ENCODE results near the gene TMPRSS2.

Gene TMPRSS2

DNA sequence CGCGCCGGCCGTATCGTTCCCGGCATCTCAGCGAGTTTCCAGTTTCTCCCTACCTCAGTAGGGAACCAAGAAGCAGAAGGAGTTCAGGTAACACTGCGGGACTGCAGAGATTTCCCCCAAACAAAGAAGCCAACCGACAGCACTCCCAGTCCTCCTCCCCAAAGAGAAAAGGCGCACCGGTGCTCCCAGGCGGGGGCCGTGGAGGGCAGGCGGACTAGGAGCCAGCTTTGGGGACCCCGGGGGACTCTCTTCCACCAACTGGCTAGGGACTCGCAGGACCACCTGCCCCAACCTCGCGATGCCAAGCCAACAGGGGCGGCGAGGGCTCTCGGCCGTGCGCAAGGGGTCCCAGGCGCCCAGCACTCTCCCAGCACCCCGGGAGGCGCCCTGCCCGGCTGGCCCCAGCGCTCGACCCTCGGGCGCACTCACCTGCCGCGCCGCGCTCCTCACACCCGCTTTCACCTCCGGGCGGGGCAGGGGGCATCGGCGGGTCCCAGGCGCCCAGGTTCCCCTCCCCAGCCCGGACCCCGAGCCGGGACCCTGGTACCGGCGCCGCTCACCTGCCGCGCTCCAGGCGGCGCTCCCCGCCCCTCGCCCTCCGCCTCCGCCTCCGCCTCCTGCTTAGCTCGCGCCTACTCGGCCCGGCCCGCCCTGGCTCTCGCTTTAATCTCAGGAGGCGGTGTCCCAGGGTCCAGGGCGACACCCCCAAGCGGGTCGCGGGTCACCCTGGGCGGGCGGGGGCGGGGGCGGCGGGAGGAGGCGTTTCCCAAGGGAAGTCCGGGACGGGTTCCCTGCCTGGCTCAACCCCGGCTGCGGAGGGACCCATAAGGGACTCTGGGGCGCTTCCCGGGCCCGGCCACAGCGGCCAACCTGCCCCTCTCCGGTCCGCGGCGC is at the start of gene TMPRSS2:
TMPRSS2 (minus strand) TSS at position 638 of the 894 bp plus-strand sequence. CDS start 10,025 bp downstream, outside the sequence.
- FAIRE-seq = no peak

DNA sequence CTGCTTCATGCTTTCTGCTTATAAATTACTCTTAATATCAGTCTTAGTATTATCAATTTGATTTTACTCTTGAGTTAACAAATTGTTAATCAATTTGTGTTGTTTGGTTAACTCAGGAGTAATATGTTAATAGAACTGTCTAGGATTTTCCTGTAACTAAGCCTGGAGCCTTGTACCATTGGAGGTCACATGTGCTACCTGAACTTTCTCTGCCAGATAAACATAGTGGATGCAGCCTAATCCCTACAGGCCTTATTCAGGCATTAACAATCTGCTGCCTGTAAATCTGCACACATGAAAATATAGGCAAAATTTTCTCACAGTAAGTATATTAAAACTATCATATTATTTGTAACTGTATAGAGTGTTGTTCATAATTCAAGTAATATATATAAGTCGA is 47.1 kb upstream of the TMPRSS2 start:
- no peak for FAIRE-seq

DNA sequence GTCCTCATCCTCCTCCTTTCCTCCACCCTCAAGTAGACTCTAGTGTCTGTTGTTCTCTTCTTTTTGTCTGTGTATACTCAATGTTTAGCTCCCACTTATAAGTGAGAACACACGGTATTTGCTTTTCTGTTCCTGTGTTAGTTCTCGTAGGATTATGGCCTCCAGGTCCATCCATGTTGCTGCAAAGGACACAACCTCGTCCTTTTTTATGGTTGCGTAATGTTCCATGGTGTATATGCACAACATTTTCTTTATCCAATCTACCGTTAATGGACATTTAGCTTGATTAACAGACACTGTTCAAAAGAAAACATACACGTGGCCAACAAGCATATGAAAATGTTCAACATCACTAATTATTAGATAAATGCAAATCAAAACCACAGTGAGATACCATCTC is 44.3 kb upstream of the TMPRSS2 start:
- no peak for FAIRE-seq

DNA sequence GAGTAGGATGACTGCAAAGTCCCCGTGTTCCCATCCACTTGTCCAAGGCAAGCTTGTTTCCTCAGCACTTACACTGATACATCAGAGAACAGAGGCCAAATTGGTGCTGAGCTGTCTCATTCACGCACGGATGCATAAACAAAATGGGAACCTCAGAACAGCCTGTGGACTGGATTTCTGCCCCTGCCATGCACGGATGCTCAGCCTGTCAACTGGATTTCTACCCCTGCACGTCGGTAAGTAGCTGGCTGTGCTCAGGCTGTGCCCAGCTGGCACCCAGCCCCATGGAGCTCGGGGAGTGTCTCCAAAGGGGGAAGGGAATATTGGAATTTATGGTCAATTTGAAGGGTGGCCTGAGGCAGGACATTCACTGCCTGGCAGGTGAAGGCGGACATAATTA is 40.8 kb upstream of the TMPRSS2 start:
- FAIRE-seq = no peak

DNA sequence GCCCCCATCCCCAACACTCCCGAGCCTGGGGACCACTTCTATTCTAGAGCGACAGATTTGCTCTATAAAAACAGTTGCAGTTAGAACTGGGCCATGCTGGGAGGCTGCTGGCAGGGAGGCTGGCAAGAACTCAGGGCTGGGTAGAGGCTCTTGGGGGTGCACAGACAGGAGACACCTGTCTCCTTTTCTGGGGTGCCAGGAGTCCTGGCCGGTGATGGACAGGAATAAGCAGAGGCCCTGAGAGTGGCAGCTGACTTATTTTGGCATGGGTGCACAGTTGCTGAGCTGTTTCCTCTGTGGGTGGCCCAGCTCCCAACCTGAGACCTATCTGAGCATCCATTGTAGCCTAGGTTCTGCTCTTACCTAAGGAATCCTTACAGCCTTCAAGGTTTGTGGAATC is 39.2 kb upstream of the TMPRSS2 start:
- FAIRE-seq = no peak

DNA sequence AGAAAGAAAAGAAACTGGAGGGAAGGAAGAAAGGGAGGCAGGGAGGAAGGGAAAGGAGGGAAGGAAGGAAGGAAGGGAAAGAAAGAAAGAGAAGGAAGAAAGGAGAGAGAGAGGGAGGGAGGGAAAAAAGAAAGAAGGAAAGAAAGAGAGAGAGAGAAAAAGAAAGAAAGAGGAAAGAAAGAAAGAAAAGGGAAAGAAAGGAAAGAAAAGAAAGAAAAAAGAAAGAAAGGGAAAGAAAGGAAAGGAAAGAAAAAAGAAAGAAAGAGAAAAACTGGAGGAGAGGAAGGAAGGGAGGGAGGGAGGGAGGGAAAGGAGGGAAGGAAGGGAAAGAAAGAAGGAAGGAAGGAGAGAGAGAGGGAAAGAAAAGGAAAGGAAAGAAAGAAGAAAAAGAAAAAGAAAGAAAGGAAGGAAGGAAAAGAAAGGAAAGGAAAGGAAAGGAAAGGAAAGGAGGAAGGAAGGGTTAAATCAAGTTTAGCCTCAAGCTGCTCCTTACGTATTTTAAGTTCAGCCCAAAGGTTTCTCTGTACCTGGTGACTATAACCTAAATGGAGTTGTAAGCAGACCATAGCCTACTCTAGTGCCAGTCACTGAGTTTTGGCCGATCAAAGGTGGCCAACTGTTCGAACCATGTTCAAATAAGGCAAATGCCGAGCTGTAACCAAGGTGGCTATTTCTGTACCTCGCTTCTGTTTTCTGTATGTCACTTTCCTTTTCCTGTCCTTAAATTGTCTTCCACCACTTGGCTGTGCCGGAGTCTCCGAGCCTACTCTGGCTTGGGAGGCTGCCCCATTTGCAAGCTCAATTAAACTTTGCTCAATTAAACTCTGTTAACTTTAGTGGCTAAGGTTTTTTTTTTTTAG is 37.8 kb upstream of the TMPRSS2 start:
- FAIRE-seq = no peak

DNA sequence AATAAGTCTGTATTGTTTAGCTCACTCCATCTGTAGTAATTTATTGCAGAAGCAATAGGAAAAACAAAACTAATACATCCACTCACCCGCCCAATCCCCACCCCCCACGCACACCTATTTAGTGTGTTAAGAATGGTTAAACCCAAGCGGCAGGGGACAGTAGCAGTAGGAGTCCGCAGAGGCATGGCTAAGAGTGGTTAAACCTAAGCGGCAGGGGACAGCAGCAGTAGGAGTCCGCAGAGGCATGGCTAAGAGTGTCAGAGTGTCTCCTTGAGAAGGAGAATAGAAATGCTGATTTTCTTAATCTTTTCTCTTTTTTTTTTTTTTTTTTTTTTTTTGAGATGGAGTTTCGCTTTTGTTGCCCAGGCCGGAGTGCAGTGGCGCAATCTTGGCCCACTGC is 34.8 kb upstream of the TMPRSS2 start:
- no peak for FAIRE-seq

DNA sequence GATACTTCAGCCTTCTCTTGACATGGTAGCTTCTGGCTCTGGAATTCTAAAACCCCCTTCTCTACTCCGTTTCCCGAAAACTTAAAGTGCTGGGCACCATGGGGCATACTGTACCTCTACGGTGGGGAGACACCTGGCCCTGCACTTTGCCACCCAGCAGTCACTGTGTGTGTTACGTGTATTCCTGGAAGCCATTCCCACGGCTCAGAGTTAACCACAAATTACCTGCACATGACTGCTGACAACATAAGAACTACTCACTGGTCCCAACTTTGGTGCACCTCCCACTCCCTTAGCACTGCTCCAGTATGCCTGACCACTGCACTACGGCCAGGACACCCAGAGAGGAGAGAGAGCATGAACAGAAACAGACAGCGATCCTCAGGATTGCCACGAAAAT is 29.4 kb upstream of the TMPRSS2 start:
- FAIRE-seq = no peak

DNA sequence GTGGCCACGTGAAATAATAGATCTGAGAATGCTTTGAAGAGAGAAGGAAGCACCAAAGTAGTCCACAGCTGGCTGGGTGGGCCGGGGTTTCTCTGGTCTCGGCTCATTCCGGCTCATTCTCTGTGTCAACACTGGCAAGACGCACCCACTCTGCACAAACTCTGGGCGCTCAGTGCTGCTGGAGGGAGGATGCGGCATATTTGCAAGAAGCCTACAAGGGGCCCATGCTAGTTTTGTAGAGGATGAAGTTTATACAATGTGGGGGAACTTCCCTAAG is 28.8 kb upstream of the TMPRSS2 start:
- FAIRE-seq = no peak

DNA sequence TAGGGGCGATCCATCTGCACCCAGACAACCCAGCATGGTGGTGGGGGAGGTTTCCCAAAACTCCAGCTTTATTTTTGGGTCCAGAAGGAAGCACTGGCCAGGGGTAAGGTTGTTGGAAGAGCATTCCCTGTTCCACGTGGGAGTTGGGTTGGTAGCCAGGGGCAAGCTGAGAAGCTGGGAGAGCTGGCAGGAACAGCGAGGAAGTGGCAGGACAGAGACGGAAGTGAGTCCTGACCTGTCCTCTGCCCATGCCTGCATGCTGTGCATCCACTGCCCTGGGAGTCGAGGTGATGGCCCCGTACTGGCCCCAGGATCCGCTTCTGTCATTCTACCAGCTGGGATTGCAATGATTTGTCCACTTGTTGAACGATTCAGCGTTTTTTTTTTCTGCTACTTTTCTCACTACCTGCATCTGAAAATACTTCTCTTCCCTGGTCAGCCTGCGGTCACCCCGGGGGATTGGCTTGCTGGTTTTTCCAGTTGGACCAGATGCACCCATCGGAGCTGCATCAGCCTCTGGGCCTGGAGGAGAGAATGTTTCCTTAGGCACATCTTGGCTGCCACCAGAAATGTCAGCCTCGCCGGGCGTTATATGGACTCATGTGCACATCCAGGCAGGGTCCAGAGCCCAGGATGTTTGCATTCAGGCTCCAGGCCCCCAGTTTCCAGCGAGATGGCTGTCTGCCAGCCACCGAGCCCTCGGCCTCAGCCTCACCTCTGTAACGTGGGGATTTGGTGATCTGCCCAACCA is 28.3 kb upstream of the TMPRSS2 start:
- FAIRE-seq = no peak

DNA sequence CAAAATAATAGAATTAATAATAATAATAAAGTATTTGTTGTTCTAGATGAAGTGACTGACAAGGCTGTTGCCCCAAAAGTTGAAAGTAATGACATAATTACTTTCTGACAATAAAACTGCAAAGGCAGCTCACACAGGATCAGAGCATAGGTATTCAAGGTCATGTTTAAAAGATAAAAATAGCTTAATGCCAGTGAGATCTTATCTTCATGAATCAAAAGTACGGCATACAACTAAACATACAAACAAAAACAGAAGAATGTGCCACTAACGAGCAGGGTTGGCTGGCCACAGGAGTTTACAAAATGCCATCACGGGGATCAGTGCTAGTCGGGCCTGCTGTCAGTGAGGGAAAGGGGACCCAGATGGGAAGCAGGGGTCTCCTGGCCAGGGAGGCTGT is 22.4 kb upstream of the TMPRSS2 start:
- FAIRE-seq = no peak

DNA sequence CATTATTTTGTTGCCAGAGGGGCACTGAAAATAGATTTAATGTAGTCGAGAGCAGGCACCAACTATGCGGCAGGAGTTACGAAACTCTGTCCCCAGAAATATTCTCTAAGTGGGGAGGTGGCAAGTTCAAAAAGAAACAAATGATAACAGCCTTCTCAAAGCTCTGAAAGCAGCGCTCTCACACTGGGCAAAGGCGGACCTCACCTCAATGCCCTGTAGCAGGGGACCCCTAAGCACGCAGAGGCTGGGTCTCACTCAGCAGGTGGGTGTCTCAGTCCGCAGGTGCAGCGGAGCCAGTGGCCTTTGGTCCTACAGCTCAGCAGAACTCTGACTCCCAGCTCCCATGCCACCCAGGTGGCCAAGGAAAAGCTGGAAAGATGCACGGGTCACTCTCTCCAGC is 21.8 kb upstream of the TMPRSS2 start:
- FAIRE-seq = no peak

DNA sequence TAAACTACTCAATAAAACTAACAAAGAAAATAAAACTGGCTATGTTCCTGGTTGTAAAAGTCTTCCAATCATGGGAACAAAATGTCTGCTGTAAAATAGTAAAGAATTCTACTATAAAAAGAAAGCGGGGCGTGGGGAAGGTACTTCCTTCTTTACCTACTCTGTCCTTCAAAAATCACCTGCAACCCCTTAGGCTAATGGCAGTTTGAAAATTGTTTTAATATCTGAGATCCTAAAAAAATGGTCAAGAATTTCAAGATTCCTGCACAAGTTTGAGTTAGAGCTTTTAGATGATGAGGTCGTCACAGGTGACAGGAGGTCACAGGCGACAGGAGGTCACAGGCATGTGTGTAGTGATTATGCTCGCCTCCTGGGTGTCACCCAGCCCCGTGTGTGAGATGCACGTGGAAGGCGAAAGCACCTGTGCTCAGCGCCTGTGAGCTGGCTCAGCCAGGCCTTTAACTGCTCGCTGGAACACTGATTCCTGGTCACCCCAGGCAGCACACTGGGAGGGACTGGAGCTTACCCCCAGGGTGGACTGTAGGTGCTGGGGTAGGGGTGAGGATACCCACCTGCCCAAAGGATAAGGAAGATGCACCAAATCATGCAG is 18.6 kb upstream of the TMPRSS2 start:
- FAIRE-seq = no peak

DNA sequence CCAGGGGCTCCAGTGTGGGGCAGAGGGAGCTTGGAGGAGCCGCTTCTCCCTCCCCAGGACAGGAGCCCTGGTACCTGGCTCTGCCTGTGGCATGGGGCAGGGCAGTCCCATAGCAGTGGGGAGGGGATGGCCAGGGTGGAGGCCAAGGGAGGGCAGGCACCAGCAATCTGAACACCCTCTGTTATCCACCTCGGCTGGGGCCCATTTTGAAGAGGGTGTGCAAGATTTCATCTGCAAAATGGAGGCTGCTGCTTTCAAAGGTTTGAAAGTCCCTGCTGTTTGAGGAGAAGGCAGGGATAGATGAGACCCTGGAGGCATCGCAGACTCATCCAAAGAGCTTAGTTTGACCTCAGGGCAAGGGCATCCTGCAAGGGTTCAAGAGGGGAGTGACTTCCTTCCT is 15.2 kb upstream of the TMPRSS2 start:
- FAIRE-seq = no peak

DNA sequence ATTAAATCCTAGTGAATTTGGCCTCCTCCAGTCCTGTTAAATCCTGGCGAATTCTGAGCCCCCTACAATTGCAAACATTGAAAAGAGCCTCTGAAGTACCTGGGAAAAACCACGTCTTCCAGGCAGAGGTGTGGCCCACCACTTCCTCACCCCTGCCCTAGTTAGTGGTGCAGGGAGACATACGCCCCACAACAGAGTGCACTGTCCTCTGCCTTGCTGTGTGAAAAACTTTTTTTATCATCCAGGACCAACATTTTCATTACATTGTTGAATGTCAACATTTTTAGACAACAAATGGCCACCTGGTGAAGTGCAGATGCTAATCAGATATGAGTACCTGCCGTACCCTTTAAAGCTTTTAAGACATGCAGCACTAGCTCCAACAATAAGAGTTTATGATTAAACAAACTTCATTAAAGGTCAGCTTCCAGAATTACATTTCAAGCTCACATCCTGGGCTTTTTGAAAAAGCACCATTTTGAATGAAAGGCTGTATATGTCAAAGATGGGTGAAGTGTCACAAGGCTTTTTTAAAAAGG is 13.6 kb upstream of the TMPRSS2 start:
- no peak for FAIRE-seq

DNA sequence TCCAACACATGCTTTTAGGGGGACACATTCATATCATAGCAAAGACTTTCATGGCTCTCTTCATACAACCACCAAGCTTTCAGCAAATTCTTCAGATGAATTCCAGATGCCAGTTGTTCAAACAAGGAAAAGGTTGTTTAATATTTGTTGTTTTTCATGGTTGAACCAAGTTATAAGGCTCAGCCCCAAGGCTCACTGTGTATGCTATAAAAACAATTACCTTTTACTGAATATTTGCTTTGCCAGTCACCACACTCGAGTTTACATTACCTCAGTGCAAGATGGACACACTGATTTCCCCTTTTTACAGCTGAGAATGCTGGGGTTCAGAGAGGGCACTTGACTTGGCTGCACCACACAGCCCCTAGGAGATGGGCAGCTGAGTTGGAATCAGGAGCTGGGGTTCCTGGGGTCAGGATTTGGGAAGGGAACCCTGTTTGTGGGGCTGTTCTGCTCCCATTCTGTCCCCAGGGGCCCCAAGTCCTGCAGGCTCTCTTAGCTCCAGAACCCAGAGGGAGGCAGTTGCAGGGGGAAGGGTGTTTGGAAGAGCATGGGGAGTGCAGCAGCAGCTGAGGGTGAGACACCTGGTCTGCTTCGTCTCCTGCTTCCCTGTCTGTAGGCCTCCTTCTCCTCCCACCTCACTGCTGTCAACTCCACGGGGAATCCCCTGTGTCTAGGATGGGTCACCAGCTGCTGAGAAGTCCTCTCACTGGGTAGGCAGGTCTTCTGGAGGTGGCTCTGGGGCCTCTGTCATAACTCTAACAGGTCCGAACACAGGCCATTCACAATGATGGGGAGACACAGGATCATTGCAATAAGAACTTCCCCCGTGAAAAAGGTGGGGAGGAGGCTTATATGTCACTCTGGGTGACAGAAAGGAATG is 12.8 kb upstream of the TMPRSS2 start:
- FAIRE-seq = no peak

DNA sequence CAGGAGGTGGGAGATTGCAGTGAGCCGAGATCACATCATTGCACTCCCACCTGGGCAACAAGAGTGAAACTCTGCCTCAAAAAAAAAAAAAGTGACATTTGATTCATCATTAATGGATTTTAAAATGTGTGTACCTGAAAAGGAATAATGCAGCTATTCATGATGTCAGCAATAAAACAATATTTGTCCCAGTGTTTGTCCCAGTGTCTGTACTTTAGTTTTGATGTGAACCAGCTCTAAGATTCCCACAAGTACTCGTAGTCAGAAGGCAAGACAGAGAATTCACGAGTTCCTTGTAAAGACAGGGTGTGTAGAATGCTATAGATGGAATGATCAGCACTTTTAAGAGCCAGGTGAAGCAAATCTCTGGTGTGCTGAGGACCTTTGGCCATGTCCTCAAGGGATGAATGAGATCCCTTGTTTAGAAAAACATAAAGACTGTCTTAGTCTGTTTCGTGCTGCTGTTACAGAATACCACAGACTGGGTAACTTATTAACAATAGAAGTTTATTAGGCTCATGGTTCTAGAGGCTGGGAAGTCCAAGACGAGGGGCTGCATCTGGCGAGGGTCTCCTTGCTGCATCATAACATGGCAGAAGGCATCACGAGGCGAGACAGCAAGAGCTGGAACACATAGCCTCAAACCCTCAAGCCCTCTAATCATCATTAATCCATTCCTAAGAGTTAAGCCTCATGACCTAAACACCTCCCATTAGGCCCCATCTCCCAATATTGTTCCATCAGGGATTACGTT is 12.0 kb upstream of the TMPRSS2 start:
- FAIRE-seq = no peak

DNA sequence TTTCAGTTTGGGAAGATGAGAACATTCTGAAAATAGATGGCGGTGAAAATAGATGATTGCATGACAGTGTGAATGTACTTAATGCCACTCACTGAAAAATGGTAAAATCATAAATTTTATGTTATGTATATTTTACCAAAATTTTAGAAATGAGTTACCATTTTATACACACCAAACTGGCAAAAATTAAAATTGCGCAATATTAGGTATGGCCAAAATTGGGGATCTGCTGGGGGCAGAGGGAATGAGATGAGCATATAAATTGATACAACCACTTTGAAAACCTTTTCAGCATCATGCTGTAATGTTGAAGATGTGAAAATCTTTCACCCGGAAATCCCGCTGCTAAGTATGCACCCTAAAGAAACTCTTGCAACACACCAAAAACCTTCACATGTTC is 10.8 kb upstream of the TMPRSS2 start:
- no peak for FAIRE-seq

DNA sequence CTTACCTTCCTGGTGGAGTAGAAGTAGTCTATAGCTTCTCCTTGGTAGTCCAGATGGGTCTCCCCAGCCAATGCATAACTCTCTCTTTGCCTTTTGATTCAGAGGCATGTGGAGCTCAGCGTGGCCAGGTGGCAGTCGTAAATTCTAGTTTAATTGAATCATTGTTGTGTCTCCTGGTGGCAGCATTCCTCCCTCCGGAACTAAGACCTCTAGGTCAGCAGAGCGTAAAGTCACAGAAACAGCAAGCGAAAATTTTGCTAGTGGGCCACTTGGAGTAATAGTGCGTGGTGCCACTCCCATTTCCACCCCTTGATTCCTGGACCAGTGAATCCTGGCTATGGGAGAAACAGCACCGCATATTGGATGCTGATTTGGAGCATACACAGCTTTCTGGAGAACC is 3.9 kb upstream of the TMPRSS2 start:
- no peak for FAIRE-seq

DNA sequence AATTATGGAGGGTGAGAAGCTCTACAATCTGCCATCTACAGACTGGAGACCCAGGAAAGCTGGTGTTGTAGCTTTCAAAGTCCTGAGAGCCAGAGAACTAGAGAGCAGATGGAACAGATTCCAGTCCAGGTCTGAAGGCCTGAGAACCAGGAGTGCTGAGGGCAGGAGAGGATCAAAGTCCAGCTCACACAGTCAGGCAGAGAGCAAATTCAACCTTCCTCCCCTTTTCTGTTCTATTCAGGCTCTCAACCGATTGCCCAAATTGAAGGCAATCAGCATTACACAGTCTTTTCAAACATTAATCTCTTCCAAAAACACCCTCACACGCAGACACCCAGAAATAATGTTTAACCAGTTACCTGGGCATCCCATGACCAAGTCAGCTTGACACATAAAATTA is 2.5 kb upstream of the TMPRSS2 start:
- FAIRE-seq = no peak

DNA sequence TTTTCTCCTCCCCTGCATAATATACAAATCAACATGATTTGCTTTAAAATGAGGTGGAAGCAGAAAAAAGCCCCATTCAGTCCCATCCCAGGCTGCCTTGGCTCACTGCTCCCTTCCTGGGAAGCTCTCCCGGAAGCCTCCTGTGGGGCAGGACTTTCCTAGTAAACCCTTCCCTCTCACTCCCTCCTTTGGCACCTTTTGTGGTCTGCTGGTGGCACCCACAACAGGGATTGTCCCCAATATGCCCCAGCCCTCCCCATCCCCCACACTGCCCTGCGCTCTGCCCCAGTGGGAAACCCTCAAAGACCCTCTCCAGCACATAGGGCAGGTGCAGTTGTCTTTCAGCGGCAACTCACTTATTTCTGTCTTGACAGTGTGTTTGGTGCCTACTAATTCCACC is 1.8 kb upstream of the TMPRSS2 start:
- no peak for FAIRE-seq
